Right cardiac atrium (tissue), 5 donors: ENCODE data around the gene ATP9A. TPM values are rescaled to one million over a fixed set of nuclear protein-coding genes. Genes with fewer than 3 reads are reported as not detected.

Experiments used
- ATAC-seq, 2 donors: fragments of 200-7000 bp; cut with Tn5 transposase; one replicate each; pipeline versions ENCODE4 v1.8.0 to v1.9.1; 2020; ENCODE audit warnings: moderate library complexity in 2 of 2, mild to moderate bottlenecking in 1 of 2
- DNase-seq, 3 donors: peaks; one replicate each; pipeline ENCODE4 v3.0.0-alpha.2; 2020
- H3K27ac ChIP-seq: one replicate; pipeline ENCODE4 v1.5.1; 2013; ENCODE audit warnings: mild to moderate bottlenecking, low read length, control low read depth, moderate library complexity
- H3K27me3 ChIP-seq: one replicate; pipeline ENCODE4 v1.6.1; 2013; ENCODE audit not compliant: control insufficient read depth, insufficient read depth
- H3K4me1 ChIP-seq: one replicate; pipeline ENCODE4 v1.6.1; 2013; ENCODE audit warnings: low read length; ENCODE audit not compliant: control insufficient read depth, insufficient read depth
- H3K4me3 ChIP-seq: one replicate; pipeline ENCODE4 v1.5.1; 2013; ENCODE audit warnings: low read length, control low read depth
- H3K9me3 ChIP-seq: one replicate; pipeline ENCODE4 v1.6.1; 2013; ENCODE audit warnings: low read length; ENCODE audit not compliant: control insufficient read depth
- WGBS: extraction: QIAGEN DNeasy Blood & Tissue Kit; methylation state at CpG from one replicate; pipeline ENCODE4 v1.1.7; 2013; 5-methylcytosine and 5-hydroxymethylcytosine counted together
- intact Hi-C, 4 donors: fragments of 100-400 bp; cut with DNase I; formaldehyde crosslinking; loops; one replicate each; pipeline versions ENCODE4 v1.11.0 to v1.14.0; 2022 to 2023
- polyA plus RNA-seq: library from polyadenylated mRNA; stranded (reverse); fragments of 200-250 nt; gene quantifications from one replicate; pipeline ENCODE4 v1.2.3, GENCODE V29; 2013
- total RNA-seq, 4 donors: library from RNA; stranded (reverse); fragmentation: NEBNext Ultra II Directional; extraction: Animal tissue kit (Norgen Biotek cat#: 25700); gene quantifications; one replicate each; pipeline ENCODE4 v1.2.1, GENCODE V29; 2021
- donor health status: healthy with polysubstance abuse.
- donor health status: DM: no; HTN: yes; CAD: no.
- donor health status: DM: no; HTN: no; CAD: no.
- donor health status: DM: no; HTN: yes; CAD: no; lungs with severe emphysema.
- donor health status: DM: yes; HTN: yes; CAD: no.

Gene ATP9A
- total and polyA plus RNA-seq, 5 donors, result 6.2 to 23.9 (median 19.4) TPM

- ATAC-seq, result no peak
- no peak for DNase-seq
- no peaks in the 10 kb centered on the region for H3K4me1 ChIP-seq
- H3K27me3 ChIP-seq, result no peaks in the 10 kb centered on the region
- no peaks in the 10 kb centered on the region for H3K9me3 ChIP-seq
- H3K27ac ChIP-seq, result no peak overlapping the region
- WGBS, result 62% methylated on average over 3 of the region's 3 CpGs
- no peak overlapping the region for H3K4me3 ChIP-seq
- intact Hi-C loops, result no loop called here
Observed at GRCh38 chr20:51702556-51702955, 65.6 kb downstream of the ATP9A start.

GRCh38 chr20:51700809-51701285, 67.3 kb downstream of the ATP9A start:
- H3K4me1 ChIP-seq, result no peaks in the 10 kb centered on the region
- no peak overlapping the region for H3K27ac ChIP-seq
- H3K9me3 ChIP-seq, result no peaks in the 10 kb centered on the region
- intact Hi-C loops, result no loop called here
- ATAC-seq, result peak; percentile 31 to 44
- WGBS, result 54% methylated on average over 10 of the region's 10 CpGs
- no peak for DNase-seq
- no peak overlapping the region for H3K4me3 ChIP-seq
- no peaks in the 10 kb centered on the region for H3K27me3 ChIP-seq

- Histone ChIP-seq H3K4me1 (no peaks in the 10 kb centered on the region), H3K27ac (no peak overlapping the region), H3K27me3 (no peaks in the 10 kb centered on the region), H3K4me3 (no peak overlapping the region), H3K9me3 (no peaks in the 10 kb centered on the region)
- DNase-seq (no peak), ATAC-seq (no peak)
- intact Hi-C loops, result no loop called here
- WGBS, result 89% methylated on average over 9 of the region's 9 CpGs
Observed at GRCh38 chr20:51698252-51698651, 69.9 kb downstream of the ATP9A start.

GRCh38 chr20:51697096-51697826, 70.9 kb downstream of the ATP9A start:
- Histone ChIP-seq H3K4me1 (no peaks in the 10 kb centered on the region), H3K27me3 (no peaks in the 10 kb centered on the region), H3K4me3 (no peak overlapping the region), H3K27ac (no peak overlapping the region), H3K9me3 (no peaks in the 10 kb centered on the region)
- DNase-seq (no peak), ATAC-seq (no peak)
- WGBS, result 59% methylated on average over 8 of the region's 8 CpGs
- intact Hi-C loops, result no loop called here

- Histone ChIP-seq H3K27me3 (no peaks in the 10 kb centered on the region), H3K27ac (no peak overlapping the region), H3K9me3 (no peaks in the 10 kb centered on the region), H3K4me3 (no peak overlapping the region), H3K4me1 (no peaks in the 10 kb centered on the region)
- intact Hi-C loops, result no loop called here
- DNase-seq (peak in 1 of 3 donors; percentile 56), ATAC-seq (no peak)
- 30% methylated on average over 2 of the region's 2 CpGs for WGBS
Observed at GRCh38 chr20:51696304-51697071, 71.7 kb downstream of the ATP9A start.

GRCh38 chr20:51695574-51696303, 72.5 kb downstream of the ATP9A start:
- H3K27me3 ChIP-seq, result no peaks in the 10 kb centered on the region
- no peak overlapping the region for H3K27ac ChIP-seq
- H3K4me1 ChIP-seq, result no peaks in the 10 kb centered on the region
- DNase-seq (no peak), ATAC-seq (no peak)
- H3K9me3 ChIP-seq, result no peaks in the 10 kb centered on the region
- intact Hi-C loops, result no loop called here
- WGBS, result 38% methylated on average over 14 of the region's 14 CpGs
- H3K4me3 ChIP-seq, result no peak overlapping the region

- H3K4me3 ChIP-seq, result no peak overlapping the region
- WGBS, result 93% methylated on average over 13 of the region's 13 CpGs
- H3K9me3 ChIP-seq, result no peaks in the 10 kb centered on the region
- intact Hi-C loops, result no loop called here
- DNase-seq (no peak), ATAC-seq (no peak)
- H3K27me3 ChIP-seq, result no peaks in the 10 kb centered on the region
- no peaks in the 10 kb centered on the region for H3K4me1 ChIP-seq
- H3K27ac ChIP-seq, result no peak overlapping the region
Observed at GRCh38 chr20:51692806-51693400, 75.3 kb downstream of the ATP9A start.

- H3K27me3 ChIP-seq, result no peaks in the 10 kb centered on the region
- no peaks in the 10 kb centered on the region for H3K9me3 ChIP-seq
- ATAC-seq (no peak), DNase-seq (no peak)
- no peak overlapping the region for H3K4me3 ChIP-seq
- H3K4me1 ChIP-seq, result no peaks in the 10 kb centered on the region
- H3K27ac ChIP-seq, result no peak overlapping the region
- intact Hi-C loops, result no loop called here
- WGBS, result 97% methylated on average over 3 of the region's 3 CpGs
Observed at GRCh38 chr20:51691703-51692102, 76.5 kb downstream of the ATP9A start.

- Histone ChIP-seq H3K27me3 (no peaks in the 10 kb centered on the region), H3K9me3 (no peaks in the 10 kb centered on the region), H3K4me1 (no peaks in the 10 kb centered on the region), H3K4me3 (no peak overlapping the region), H3K27ac (no peak overlapping the region)
- DNase-seq (no peak), ATAC-seq (no peak)
- intact Hi-C loops, result no loop called here
- 86% methylated on average over 19 of the region's 19 CpGs for WGBS
Observed at GRCh38 chr20:51688600-51689244, 79.5 kb downstream of the ATP9A start.

- intact Hi-C loops, result no loop called here
- H3K27ac ChIP-seq, result no peak overlapping the region
- no peaks in the 10 kb centered on the region for H3K4me1 ChIP-seq
- 94% methylated on average over 3 of the region's 3 CpGs for WGBS
- DNase-seq, result no peak
- no peak overlapping the region for H3K4me3 ChIP-seq
- no peaks in the 10 kb centered on the region for H3K27me3 ChIP-seq
- no peaks in the 10 kb centered on the region for H3K9me3 ChIP-seq
- no peak for ATAC-seq
Observed at GRCh38 chr20:51687630-51688029, 80.6 kb downstream of the ATP9A start.
